ENCODE results near the gene RGL4. TPM values are rescaled to one million over a fixed set of nuclear protein-coding genes. Genes with fewer than 3 reads are reported as not detected.
A peak's percentile ranks its signal among the peaks of the same experiment; 100 is the strongest.
"Not testable (repeated sequence)": the region's sequence is repeated elsewhere in the genome, so short reads cannot be mapped to it uniquely, and the experiment has no call there.

RGL4 gene
- total RNA-seq, 1 experiment from 2014 or later = not detected

GRCh38 chr22:23698094-23698493, 7.3 kb downstream of the RGL4 start:
- DNase-seq (ENCODE audit: low read depth) = no peak

- DNase-seq (ENCODE audit: low read depth) = no peak
Observed at GRCh38 chr22:23698673-23699235, 7.9 kb downstream of the RGL4 start.

DNA sequence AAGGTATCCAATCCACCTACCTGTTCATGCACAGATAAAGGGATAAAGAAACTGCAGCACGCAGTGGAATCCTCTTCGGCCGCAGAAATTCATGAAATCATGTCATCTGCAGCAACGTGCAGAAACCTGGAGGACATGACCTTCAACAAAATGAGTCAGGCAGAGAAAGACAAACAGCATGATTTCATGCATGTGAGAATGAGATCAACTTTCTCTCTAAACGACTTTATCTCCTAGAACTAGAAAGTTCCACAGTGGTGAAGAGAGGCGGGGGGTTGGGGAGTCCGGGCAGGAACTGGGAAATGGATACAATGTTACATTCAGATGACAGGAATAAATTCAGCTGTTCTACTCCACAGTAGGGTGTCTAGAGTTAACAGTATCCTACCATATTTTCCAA, 9.9 kb downstream of the RGL4 start:
- DNase-seq (ENCODE audit: low read depth) = no peak

GRCh38 chr22:23704062-23704461, 13.2 kb downstream of the RGL4 start:
- no peak for DNase-seq (ENCODE audit: low read depth)

DNA sequence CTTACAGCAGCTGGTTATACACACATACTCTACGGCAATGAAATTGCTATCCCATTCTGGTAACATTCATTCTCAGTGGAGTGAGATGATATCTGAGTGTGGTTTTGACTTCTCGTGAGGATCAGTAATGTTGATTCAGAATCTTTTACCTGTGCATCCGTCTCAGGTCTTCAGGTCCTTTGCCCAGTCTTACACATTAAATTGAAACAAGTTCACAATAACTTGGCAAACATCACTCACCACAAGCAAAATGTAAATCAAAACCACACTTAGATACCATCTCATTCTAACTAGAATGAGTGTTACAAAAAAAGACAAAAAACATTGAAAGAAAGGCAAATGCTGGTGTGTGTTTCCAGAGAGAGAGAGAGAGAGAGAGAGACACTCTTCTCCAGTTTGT, 14.0 kb downstream of the RGL4 start:
- no peak for DNase-seq (ENCODE audit: low read depth)

GRCh38 chr22:23705358-23705757, 14.5 kb downstream of the RGL4 start:
- no peak for DNase-seq (ENCODE audit: low read depth)

DNA sequence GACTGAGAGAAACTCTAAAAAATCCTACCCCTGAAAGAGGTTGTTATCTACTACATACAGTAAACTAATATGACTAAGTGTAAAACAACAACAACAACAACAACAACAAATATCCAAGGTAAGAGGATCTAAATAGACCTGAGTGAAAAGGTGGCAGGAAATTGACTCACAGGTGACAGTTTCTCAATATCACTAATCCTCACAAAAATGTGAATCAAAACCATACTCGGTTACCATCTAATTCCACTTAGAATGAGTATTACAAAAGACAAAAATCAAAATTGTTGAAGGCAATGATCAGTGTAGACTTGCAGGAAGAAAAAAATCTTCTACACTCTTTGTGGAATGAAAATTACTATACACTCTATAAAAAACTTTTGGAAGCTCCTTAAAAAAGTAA, 17.5 kb downstream of the RGL4 start:
- no peak for DNase-seq (ENCODE audit: low read depth)

GRCh38 chr22:23709107-23709506, 18.3 kb downstream of the RGL4 start:
- DNase-seq (ENCODE audit: low read depth) = no peak

DNA sequence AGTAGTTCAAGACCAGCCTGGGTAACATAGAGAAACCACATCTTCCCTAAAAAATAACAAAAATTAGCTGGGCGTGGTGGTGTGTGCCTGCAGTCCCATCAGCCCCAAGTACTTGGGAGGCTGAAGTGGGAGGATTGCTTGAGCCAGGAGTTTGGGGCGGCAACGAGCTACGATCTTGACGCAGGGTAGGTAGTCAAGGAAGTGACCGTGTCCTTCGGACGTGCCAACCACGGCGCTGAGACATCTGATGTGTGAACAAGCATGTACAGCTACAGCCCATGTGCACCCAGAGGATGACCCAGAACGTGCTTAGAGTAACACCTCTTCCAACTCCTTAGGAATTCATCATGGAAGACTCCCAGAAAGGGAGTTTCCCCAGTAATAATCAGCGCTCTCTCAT, 21.4 kb downstream of the RGL4 start:
- no peak for DNase-seq (ENCODE audit: low read depth)

- no peak for DNase-seq (ENCODE audit: low read depth)
Observed at GRCh38 chr22:23713696-23714595, 23.1 kb downstream of the RGL4 start.

DNA sequence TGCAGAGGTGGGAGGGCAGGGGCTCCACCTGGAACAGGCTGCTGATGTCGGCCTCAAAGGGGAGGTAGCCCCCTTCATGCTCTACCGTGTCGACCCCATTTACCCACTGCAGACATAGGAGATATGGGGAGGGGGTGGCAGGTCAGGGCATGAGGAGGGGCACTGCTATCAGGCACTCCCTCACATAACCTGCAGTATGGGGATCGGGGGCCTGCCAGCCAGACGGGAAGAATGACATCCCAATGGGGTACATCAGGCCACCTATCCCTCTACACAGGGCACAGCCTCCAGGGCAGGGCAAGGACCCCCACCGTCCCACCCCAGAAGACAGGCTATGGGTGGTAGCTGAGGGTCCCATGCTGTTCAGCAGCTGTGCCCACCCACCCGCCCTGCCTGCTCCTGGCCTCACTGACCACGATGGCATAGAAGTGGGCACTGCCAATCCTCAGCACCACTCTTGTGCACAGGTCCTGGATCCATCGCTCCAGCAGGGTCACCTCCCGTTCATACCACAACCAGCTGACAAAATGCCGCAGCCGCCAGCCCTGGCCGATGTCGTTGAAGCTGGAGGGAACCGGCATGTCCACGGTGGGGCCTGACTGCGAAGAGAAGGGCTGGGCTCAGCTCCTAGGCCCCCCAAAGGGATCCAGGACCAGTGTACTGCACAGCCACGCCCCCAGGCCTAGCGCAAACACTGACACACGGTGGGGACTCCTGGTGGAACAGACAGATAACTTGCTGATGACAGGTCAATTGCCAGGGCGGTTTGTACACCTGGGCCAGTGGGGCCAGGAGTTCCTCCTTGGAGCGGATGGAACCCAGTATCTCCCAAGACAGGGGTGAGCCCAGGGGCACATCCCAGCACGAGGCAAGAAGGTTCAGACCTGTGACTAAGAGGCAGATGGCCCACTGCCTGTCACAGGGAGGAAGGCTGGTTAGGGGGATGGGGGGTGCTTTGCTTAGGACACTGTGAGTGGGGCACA, 24.1 kb downstream of the RGL4 start:
- no peak for DNase-seq (ENCODE audit: low read depth)

DNA sequence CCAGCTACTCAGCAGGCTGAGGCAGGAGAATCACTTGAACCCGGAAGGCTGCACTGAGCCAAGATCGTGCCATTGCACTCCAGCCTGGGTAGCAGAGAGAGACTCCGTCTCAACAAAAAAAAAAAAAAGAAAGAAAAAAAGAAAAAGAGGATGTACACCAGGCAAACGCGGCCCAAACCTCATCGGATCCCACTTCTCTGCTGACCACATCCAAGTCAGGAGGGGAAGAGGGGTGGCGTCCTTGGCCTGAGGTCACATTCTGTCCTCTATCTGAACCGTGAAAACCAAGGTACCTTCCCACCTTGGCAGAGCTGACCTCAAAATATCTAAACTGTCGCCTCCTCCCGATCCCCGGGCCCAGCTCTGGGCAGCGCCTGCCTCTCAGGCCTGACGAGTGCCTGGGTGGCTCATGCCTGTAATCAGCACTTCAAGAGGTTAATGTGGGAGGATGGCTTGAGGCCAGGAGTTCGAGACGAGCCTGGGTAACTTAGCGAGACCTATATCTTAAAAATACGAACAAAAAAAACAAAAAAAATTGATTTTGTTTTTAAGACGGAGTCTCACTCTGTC, 25.1 kb downstream of the RGL4 start:
- DNase-seq (ENCODE audit: low read depth) = peak; percentile 14

- peak; percentile 88 for DNase-seq (ENCODE audit: low read depth)
Observed at GRCh38 chr22:23716811-23717801, 26.3 kb downstream of the RGL4 start.

DNA sequence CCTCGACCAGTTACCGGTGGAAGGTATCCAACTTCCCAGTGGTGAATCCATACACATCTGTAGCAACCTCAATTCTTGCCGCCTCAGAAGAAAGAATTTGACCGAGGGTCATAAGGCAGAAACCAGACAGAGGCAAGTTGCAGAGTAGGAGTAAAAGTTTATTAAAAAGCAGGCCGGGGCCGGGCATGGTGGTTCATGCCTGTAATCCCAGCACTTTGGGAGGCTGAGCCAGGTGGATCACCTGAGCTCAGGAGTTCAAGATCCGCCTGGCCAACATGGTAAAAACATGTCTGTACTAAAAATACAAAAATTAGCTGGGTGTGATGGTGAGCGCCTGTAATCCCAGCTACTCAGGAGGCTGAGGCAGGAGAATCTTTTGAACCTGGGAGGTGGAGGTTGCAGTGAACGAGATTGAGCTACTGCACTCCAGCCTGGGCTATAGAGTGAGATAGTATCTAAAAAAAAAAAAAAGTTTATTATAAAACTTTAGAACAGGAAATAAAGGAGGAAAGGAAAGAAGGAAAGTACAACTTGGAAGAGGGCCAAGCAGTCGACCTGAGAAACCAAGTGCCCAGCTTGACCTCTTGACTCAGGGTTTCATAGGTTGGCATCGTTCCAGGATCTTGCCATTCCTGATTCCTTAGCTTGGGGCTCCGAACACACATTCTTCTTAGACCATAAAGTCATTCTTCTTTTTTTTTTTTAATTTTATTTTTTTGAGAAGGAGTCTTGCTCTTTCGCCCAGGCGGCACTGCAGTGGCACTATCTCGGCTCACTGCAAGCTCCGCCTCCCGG, 27.8 kb downstream of the RGL4 start:
- no peak for DNase-seq (ENCODE audit: low read depth)

- no peak for DNase-seq (ENCODE audit: low read depth)
Observed at GRCh38 chr22:23720855-23721254, 30.0 kb downstream of the RGL4 start.

DNA sequence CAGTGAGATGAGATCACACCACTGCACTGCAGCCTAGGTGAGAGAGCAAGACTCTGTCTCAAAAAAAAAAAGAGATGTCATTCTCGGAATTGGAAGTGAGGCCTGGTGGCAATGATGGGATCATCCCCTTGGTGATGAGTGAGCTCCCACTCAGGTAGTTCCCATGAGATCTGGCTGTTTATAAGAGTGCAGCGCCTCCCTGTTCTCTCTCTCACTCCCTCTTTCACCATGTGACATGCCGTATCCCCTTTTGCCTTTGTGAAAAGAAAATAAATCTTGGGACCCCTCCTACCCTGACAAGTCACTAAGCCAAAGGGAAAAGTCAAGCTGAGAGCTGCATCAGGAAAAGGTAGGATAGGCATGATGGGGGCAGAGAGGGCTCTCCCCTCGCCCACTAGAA, 31.3 kb downstream of the RGL4 start:
- DNase-seq (ENCODE audit: low read depth) = no peak

DNA sequence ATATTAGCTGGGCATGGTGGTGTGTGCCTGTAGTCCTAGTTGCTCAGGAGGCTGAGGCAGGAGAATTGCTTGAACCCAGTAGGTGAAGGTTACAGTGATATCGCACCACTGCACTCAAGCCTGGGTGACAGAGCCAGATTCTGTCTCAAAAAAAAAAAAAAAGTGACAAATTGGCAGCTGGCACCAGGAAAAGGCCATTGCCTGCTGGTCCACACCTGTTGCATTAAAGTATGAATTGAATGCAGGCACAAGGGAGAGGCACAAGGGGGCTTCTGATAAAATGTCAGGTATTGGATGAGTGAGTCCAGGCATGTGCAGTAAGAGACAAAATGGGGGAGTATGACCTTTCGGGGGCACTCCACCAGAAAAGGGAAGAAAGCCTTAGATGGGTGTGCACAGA, 31.9 kb downstream of the RGL4 start:
- no peak for DNase-seq (ENCODE audit: low read depth)

GRCh38 chr22:23728108-23728507, 37.3 kb downstream of the RGL4 start:
- not testable (repeated sequence) for DNase-seq (ENCODE audit: low read depth)

DNA sequence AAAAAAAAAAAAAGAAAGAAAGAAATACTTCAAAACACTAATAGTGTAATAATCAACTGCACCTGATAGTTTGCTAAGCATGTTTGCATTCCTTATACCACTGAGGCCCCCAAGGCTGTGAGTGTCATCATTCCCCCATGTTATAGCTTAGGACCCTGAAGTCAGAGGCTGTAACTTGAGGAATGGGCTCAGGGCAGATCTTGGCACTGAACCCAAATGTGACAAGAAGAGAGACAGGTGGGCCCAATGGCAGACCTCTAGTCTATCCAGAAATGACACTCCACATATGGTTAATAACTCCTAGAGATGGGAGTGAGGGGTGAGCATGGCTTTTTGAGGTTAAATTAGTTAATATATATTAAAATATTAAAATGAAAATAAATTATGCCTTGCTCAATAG, 46.9 kb downstream of the RGL4 start:
- DNase-seq (ENCODE audit: low read depth) = no peak

Data from Daoy (cell line).